Measurements from ENCODE around the gene REL. TPM values are rescaled to one million over a fixed set of nuclear protein-coding genes. Genes with fewer than 3 reads are reported as not detected.

The REL gene
- total RNA-seq, 1 experiment from 2014 or later = 6.2 TPM

DNA sequence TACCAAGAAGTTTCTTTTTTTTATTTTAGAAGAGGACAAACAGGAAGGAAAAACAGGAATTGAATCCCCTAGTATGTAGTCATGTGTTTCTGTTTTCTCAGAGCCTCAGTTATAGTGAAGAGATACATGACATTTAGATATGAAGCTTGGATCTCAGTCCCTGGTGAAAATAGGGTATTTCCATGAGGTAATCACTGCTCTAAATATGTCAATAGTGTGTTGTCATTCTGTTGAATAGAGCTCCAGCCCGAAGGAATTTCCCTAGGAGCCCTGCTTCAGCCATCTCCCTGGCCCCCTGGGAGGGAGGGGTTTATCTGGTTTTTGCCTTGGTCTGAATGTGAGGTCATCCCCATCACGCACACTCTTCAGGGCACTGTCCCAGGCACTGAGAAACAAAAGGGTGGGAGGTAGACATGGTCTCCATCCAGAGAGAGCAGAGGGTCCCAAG is 47.1 kb upstream of the REL start:
- H2BK15ac ChIP-seq (ENCODE audit: low read depth, low read length) = no peak overlapping the region
- H4K20me1 ChIP-seq (ENCODE audit: control insufficient read depth, insufficient read depth, insufficient read length) = no peaks in the 10 kb centered on the region
- no peaks in the 10 kb centered on the region for H3K79me2 ChIP-seq (ENCODE audit: insufficient read depth, low read length)
- no CpG with 5 or more reads among the region's 2 CpGs for WGBS (ENCODE audit: extremely low coverage, insufficient read length, low lambda C conversion rate)
- no peak overlapping the region for H3K23ac ChIP-seq (ENCODE audit: insufficient read length, low read depth, low read length)
- H3K23me2 ChIP-seq (ENCODE audit: insufficient read length, low read depth, low read length, poor library complexity, severe bottlenecking) = no peaks in the 10 kb centered on the region
- H4K91ac ChIP-seq (ENCODE audit: insufficient read length, low read depth, low read length) = no peak overlapping the region
- no peaks in the 10 kb centered on the region; the same call in 1 of the 2 replicates for H3K4me1 ChIP-seq (ENCODE audit: insufficient read depth, low read length)
- H3K79me1 ChIP-seq (ENCODE audit: insufficient read depth, low read depth, low read length, poor library complexity, severe bottlenecking) = no peaks in the 10 kb centered on the region
- H2BK120ac ChIP-seq (ENCODE audit: low read depth, low read length, poor library complexity, severe bottlenecking) = no peak overlapping the region
- peaks cover 10% of the 10 kb centered on the region; the same call in 1 of the 2 replicates for H3K27me3 ChIP-seq (ENCODE audit: insufficient read depth, low read length)
- Mint-ChIP-seq H3K4me1 (peaks cover 22 to 24% of the 10 kb centered on the region in 2 experiments), H3K4me3 (no peak overlapping the region), H3K9me3 (peaks cover 0 to 5% of the 10 kb centered on the region in 2 experiments; a peak in 1 of 5 replicates), H3K36me3 (ENCODE audit: insufficient read depth in 1 of 3, low read depth in 3 of 3) (no peaks in the 10 kb centered on the region), H3K27me3 (ENCODE audit: low read depth) (peaks cover 90% of the 10 kb centered on the region), H3K27ac (no peak overlapping the region)
- H4K8ac ChIP-seq (replicated peaks; ENCODE audit: insufficient read length, low read depth, low read length) = no peak overlapping the region
- no peak overlapping the region for H3K18ac ChIP-seq (ENCODE audit: insufficient read length, low read depth, low read length)
- H3K9ac ChIP-seq (ENCODE audit: extremely low read depth, insufficient read length, low read length) = no peak overlapping the region
- no peak overlapping the region for H4K5ac ChIP-seq (ENCODE audit: insufficient read length, low read depth, low read length)
- H2AK5ac ChIP-seq (ENCODE audit: insufficient read length, low read length) = no peak overlapping the region
- no peaks in the 10 kb centered on the region for H3K9me3 ChIP-seq (ENCODE audit: control insufficient read depth, low read depth, low read length)
- TF ChIP-seq, protein P1, sequence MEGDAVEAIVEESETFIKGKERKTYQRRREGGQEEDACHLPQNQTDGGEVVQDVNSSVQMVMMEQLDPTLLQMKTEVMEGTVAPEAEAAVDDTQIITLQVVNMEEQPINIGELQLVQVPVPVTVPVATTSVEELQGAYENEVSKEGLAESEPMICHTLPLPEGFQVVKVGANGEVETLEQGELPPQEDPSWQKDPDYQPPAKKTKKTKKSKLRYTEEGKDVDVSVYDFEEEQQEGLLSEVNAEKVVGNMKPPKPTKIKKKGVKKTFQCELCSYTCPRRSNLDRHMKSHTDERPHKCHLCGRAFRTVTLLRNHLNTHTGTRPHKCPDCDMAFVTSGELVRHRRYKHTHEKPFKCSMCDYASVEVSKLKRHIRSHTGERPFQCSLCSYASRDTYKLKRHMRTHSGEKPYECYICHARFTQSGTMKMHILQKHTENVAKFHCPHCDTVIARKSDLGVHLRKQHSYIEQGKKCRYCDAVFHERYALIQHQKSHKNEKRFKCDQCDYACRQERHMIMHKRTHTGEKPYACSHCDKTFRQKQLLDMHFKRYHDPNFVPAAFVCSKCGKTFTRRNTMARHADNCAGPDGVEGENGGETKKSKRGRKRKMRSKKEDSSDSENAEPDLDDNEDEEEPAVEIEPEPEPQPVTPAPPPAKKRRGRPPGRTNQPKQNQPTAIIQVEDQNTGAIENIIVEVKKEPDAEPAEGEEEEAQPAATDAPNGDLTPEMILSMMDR (conservative IDR thresholded peaks at IDR 0.05) = no peak
- no peak overlapping the region for H2AFZ ChIP-seq (ENCODE audit: low read length)
- no peak overlapping the region for H3K14ac ChIP-seq (ENCODE audit: insufficient read depth, low read length)
- H2BK5ac ChIP-seq (ENCODE audit: insufficient read length, low read length) = no peak overlapping the region
- H2BK12ac ChIP-seq (ENCODE audit: insufficient read length, low read depth, low read length) = no peak overlapping the region
- no peak for DNase-seq
- no peak overlapping the region for H3K4ac ChIP-seq (ENCODE audit: low read depth, low read length)
- H3T11ph ChIP-seq (ENCODE audit: low read length) = no peak overlapping the region
- no peak overlapping the region for H3K27ac ChIP-seq (ENCODE audit: insufficient read length, low read depth, low read length)
- H3K4me2 ChIP-seq (ENCODE audit: insufficient read depth, insufficient read length, low read length) = no peak overlapping the region
- no peak overlapping the region for H2BK20ac ChIP-seq (ENCODE audit: low read depth, low read length, poor library complexity, severe bottlenecking)
- no peak overlapping the region for H3K56ac ChIP-seq (ENCODE audit: insufficient read length, low read depth, low read length)
